Measurements from ENCODE around the gene MTM1.

- TF ChIP-seq CTCF (IDR thresholded peaks at IDR 0.05) (no peak), POLR2A (IDR thresholded peaks at IDR 0.05) (no peak)
Observed at GRCh38 chrX:150530821-150531220, 37.6 kb upstream of the MTM1 start.
